ENCODE data around the gene CDK15.
A peak's percentile ranks its signal among the peaks of the same experiment; 100 is the strongest.
"Not testable (repeated sequence)": the region's sequence is repeated elsewhere in the genome, so short reads cannot be mapped to it uniquely, and the experiment has no call there.

Gene CDK15

GRCh38 chr2:201790291-201790690, 16.0 kb upstream of the CDK15 start:
- DNase-seq (ENCODE audit: low spot score) = no peak

GRCh38 chr2:201790989-201791388, 15.3 kb upstream of the CDK15 start:
- no peak for DNase-seq (ENCODE audit: low spot score)

- no peak for DNase-seq (ENCODE audit: low spot score)
Observed at GRCh38 chr2:201793631-201794030, 12.7 kb upstream of the CDK15 start.

GRCh38 chr2:201794294-201794693, 12.0 kb upstream of the CDK15 start:
- no peak for DNase-seq (ENCODE audit: low spot score)

GRCh38 chr2:201795607-201796477, 10.5 kb upstream of the CDK15 start:
- DNase-seq (ENCODE audit: low spot score) = peak; percentile 65

- peak; percentile 22 for DNase-seq (ENCODE audit: low spot score)
Observed at GRCh38 chr2:201796478-201796865, 9.9 kb upstream of the CDK15 start.

- DNase-seq (ENCODE audit: low spot score) = no peak
Observed at GRCh38 chr2:201797175-201797840, 9.0 kb upstream of the CDK15 start.

- DNase-seq (ENCODE audit: low spot score) = peak; percentile 90
Observed at GRCh38 chr2:201798252-201798913, 8.0 kb upstream of the CDK15 start.

- peak; percentile 76 for DNase-seq (ENCODE audit: low spot score)
Observed at GRCh38 chr2:201798914-201799285, 7.4 kb upstream of the CDK15 start.

- DNase-seq (ENCODE audit: low spot score) = no peak
Observed at GRCh38 chr2:201807452-201807999, 1.2 kb downstream of the CDK15 start.

GRCh38 chr2:201808027-201808426, 1.7 kb downstream of the CDK15 start:
- no peak for DNase-seq (ENCODE audit: low spot score)

- DNase-seq (ENCODE audit: low spot score) = no peak
Observed at GRCh38 chr2:201809633-201810032, 3.3 kb downstream of the CDK15 start.

- DNase-seq (ENCODE audit: low spot score) = not testable (repeated sequence)
Observed at GRCh38 chr2:201810604-201811003, 4.3 kb downstream of the CDK15 start.

GRCh38 chr2:201813996-201814760, 7.8 kb downstream of the CDK15 start:
- DNase-seq (ENCODE audit: low spot score) = no peak

- DNase-seq (ENCODE audit: low spot score) = no peak
Observed at GRCh38 chr2:201816657-201817575, 10.6 kb downstream of the CDK15 start.

- no peak for DNase-seq (ENCODE audit: low spot score)
Observed at GRCh38 chr2:201820383-201821007, 14.2 kb downstream of the CDK15 start.

- no peak for DNase-seq (ENCODE audit: low spot score)
Observed at GRCh38 chr2:201821080-201821479, 14.7 kb downstream of the CDK15 start.

- no peak for DNase-seq (ENCODE audit: low spot score)
Observed at GRCh38 chr2:201824212-201824611, 17.9 kb downstream of the CDK15 start.

GRCh38 chr2:201827621-201828020, 21.3 kb downstream of the CDK15 start:
- peak; percentile 62 for DNase-seq (ENCODE audit: low spot score)

- DNase-seq (ENCODE audit: low spot score) = no peak
Observed at GRCh38 chr2:201828220-201828619, 21.9 kb downstream of the CDK15 start.

Data from SW480 (cell line).